Erythroblast (primary cell): Measurements from ENCODE around the gene CCNB1IP1.

Experiments used
- GATA1 ChIP-seq: IDR thresholded peaks from 2 replicates; pipeline ENCODE4 v1.6.1; 2011; ENCODE audit warnings: low read depth, mild to moderate bottlenecking, control low read depth, low read length, moderate library complexity
- POLR2A ChIP-seq: IDR thresholded peaks from 2 replicates; pipeline ENCODE4 v1.6.1; 2011; ENCODE audit warnings: mild to moderate bottlenecking, low read length

GRCh38 chr14:20380681-20381080, 47.6 kb upstream of the CCNB1IP1 start:
- TF ChIP-seq POLR2A (no peak), GATA1 (no peak)
